ENCODE data around the gene PJA1.

DNA sequence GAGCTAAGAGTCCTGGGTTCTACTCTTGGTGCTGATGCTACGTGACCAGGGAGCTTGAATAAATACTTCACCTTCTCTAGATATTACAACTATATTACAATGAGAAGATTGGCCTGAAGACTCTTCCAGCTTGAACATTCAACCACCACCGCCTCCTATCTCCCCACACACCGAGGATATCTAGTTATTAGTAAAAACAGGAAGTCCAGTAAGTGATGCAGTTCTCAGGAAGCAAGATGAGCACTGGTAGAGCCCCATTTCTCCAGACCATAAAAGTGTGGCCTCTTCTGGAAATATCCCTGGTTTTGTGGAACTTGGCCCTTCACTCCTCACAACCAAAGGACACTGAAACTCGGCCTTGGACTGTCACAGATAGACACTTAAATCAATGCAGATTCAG is 18.5 kb downstream of the PJA1 start:
- TF ChIP-seq, protein P1, sequence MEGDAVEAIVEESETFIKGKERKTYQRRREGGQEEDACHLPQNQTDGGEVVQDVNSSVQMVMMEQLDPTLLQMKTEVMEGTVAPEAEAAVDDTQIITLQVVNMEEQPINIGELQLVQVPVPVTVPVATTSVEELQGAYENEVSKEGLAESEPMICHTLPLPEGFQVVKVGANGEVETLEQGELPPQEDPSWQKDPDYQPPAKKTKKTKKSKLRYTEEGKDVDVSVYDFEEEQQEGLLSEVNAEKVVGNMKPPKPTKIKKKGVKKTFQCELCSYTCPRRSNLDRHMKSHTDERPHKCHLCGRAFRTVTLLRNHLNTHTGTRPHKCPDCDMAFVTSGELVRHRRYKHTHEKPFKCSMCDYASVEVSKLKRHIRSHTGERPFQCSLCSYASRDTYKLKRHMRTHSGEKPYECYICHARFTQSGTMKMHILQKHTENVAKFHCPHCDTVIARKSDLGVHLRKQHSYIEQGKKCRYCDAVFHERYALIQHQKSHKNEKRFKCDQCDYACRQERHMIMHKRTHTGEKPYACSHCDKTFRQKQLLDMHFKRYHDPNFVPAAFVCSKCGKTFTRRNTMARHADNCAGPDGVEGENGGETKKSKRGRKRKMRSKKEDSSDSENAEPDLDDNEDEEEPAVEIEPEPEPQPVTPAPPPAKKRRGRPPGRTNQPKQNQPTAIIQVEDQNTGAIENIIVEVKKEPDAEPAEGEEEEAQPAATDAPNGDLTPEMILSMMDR (IDR thresholded peaks at IDR 0.05), result no peak
- TF ChIP-seq, protein P2, sequence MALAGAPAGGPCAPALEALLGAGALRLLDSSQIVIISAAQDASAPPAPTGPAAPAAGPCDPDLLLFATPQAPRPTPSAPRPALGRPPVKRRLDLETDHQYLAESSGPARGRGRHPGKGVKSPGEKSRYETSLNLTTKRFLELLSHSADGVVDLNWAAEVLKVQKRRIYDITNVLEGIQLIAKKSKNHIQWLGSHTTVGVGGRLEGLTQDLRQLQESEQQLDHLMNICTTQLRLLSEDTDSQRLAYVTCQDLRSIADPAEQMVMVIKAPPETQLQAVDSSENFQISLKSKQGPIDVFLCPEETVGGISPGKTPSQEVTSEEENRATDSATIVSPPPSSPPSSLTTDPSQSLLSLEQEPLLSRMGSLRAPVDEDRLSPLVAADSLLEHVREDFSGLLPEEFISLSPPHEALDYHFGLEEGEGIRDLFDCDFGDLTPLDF (CRISPR knock-in tag; IDR thresholded peaks at IDR 0.05), result no peak
- TF ChIP-seq, protein P3, sequence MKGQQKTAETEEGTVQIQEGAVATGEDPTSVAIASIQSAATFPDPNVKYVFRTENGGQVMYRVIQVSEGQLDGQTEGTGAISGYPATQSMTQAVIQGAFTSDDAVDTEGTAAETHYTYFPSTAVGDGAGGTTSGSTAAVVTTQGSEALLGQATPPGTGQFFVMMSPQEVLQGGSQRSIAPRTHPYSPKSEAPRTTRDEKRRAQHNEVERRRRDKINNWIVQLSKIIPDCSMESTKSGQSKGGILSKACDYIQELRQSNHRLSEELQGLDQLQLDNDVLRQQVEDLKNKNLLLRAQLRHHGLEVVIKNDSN (CRISPR knock-in tag; IDR thresholded peaks at IDR 0.05), result no peak
- TF ChIP-seq GABPB1 (CRISPR knock-in tag; IDR thresholded peaks at IDR 0.05) (no peak), SMAD4 (CRISPR knock-in tag; IDR thresholded peaks at IDR 0.05) (no peak), JUN (CRISPR knock-in tag; IDR thresholded peaks at IDR 0.05) (no peak), ZBTB21 (CRISPR knock-in tag; IDR thresholded peaks at IDR 0.05; ENCODE audit: borderline replicate concordance) (no peak)
- TF ChIP-seq, protein P4, sequence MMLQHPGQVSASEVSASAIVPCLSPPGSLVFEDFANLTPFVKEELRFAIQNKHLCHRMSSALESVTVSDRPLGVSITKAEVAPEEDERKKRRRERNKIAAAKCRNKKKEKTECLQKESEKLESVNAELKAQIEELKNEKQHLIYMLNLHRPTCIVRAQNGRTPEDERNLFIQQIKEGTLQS (CRISPR knock-in tag; conservative IDR thresholded peaks at IDR 0.05), result no peak
- TF ChIP-seq, protein P5, sequence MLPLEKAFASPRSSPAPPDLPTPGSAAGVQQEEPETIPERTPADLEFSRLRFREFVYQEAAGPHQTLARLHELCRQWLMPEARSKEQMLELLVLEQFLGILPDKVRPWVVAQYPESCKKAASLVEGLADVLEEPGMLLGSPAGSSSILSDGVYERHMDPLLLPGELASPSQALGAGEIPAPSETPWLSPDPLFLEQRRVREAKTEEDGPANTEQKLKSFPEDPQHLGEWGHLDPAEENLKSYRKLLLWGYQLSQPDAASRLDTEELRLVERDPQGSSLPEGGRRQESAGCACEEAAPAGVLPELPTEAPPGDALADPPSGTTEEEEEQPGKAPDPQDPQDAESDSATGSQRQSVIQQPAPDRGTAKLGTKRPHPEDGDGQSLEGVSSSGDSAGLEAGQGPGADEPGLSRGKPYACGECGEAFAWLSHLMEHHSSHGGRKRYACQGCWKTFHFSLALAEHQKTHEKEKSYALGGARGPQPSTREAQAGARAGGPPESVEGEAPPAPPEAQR (CRISPR knock-in tag; IDR thresholded peaks at IDR 0.05), result no peak

Measured in WTC11 (cell line).